ENCODE data around the gene ADGRF5. TPM values are rescaled to one million over a fixed set of nuclear protein-coding genes. Genes with fewer than 3 reads are reported as not detected.

The ADGRF5 gene
- total and polyA plus RNA-seq, 2 donors (not counting 3 experiments of a cell fraction or from before 2014, with no cell fraction given) = 26.3 to 50.0 TPM

DNA sequence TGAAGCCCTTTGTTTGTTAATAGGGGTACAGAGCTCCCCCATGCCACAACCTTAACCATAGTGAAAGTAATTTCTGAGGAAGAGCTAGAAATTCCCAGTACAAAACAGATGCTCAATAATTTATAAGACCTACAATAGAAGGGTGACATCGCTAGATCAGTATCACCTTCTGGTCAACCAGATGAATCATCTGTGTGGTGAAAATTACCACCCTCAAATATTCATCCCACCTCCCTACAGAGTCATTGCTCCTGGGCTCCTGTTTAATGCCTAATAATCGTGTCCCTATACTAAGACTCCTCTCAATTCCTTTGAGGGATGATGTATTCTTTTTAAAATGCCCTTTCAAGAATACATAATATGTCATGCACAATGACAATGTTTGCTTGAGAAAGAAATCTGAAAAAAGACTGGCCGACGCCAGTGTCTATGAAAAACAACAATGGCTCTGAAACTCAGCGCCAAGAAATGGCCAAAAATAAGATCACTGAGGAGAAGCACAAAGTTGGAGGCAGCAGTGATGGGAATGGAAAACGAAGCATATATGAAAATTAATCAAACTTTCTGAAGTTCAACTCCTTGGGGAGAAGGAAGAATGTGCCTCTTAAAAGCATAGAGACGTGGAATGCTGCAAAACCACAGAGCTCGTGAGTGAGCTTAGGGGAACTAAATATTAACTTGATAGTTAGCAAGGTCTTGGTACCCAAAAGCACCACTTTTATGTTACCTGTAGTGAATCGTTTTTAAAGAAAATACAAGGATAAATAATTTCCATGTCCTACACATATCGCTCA, 11.0 kb upstream of the ADGRF5 start:
- Histone ChIP-seq H3K9me3 (replicated peaks; ENCODE audit: control insufficient read depth, insufficient read depth, low read length) (no peaks in the 10 kb centered on the region), H3K4me1 (ENCODE audit: control insufficient read depth, extremely low read depth, insufficient read depth, low read length) (peaks cover 12% of the 10 kb centered on the region), H3K4me3 (replicated peaks in 1 of 3; ENCODE audit: insufficient read depth in 1 of 3, low read depth in 1 of 3, low read length in 3 of 3) (no peak overlapping the region), H2AFZ (ENCODE audit: low read depth, low read length) (no peak overlapping the region), H3K27ac (ENCODE audit: insufficient read depth, low read depth, low read length) (no peak overlapping the region), H3K4me2 (ENCODE audit: insufficient read depth, low read length) (no peak overlapping the region), H3K9me1 (replicated peaks; ENCODE audit: control insufficient read depth, extremely low read depth, insufficient read depth, low read length) (no peaks in the 10 kb centered on the region), H4K20me1 (replicated peaks; ENCODE audit: control insufficient read depth, extremely low read depth, insufficient read depth, low read length) (no peaks in the 10 kb centered on the region), H3K79me2 (ENCODE audit: control insufficient read depth, insufficient read depth, low read length) (no peaks in the 10 kb centered on the region), H3K9ac (replicated peaks; ENCODE audit: extremely low read depth, insufficient read depth, low read length) (no peak overlapping the region), H3K36me3 (ENCODE audit: control insufficient read depth in 2 of 2, extremely low read depth in 1 of 2, insufficient read depth in 2 of 2, low read length in 2 of 2) (no peaks in the 10 kb centered on the region), H3K27me3 (ENCODE audit: control insufficient read depth in 2 of 2, insufficient read depth in 2 of 2, low read length in 2 of 2) (peaks cover 0 to 4% of the 10 kb centered on the region in 2 experiments)
- DNase-seq (ENCODE audit: low read depth, low spot score) (no peak), FAIRE-seq (no peak)
- CTCF ChIA-PET = interaction anchor here (1.1 kb wide), 1 partner anchor 11 kb away, joined by 3 read pairs; the partner anchor contains the start of gene ADGRF5
- BruUV-seq (replicated peaks) = no TSS peak
- intact Hi-C loops (cut with micrococcal nuclease) (no loop called here), dilution Hi-C loops (cut with MboI; ENCODE audit: extremely low pct_ligation_motif_present, low sequenced_read_pairs) (no loop called here)
- peak; percentile 27 for TF ChIP-seq GATA2 (IDR thresholded peaks at IDR 0.05; ENCODE audit: insufficient read depth, insufficient read length, low read depth, low read length)
- TF ChIP-seq, protein P1, sequence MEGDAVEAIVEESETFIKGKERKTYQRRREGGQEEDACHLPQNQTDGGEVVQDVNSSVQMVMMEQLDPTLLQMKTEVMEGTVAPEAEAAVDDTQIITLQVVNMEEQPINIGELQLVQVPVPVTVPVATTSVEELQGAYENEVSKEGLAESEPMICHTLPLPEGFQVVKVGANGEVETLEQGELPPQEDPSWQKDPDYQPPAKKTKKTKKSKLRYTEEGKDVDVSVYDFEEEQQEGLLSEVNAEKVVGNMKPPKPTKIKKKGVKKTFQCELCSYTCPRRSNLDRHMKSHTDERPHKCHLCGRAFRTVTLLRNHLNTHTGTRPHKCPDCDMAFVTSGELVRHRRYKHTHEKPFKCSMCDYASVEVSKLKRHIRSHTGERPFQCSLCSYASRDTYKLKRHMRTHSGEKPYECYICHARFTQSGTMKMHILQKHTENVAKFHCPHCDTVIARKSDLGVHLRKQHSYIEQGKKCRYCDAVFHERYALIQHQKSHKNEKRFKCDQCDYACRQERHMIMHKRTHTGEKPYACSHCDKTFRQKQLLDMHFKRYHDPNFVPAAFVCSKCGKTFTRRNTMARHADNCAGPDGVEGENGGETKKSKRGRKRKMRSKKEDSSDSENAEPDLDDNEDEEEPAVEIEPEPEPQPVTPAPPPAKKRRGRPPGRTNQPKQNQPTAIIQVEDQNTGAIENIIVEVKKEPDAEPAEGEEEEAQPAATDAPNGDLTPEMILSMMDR (IDR thresholded peaks at IDR 0.05; ENCODE audit: extremely low read depth in 1 of 2, insufficient read depth in 1 of 2, low read depth in 1 of 2, low read length in 2 of 2) = no peak
- POLR2A ChIA-PET = no interaction called here

- intact Hi-C loops (cut with micrococcal nuclease) (no loop called here), dilution Hi-C loops (cut with MboI; ENCODE audit: extremely low pct_ligation_motif_present, low sequenced_read_pairs) (no loop called here)
These were observed 9.7 kb upstream of the ADGRF5 start for GRCh38 chr6:46931416-46931815.

More at GRCh38 chr6:46931416-46931815, 9.7 kb upstream of the ADGRF5 start:
- Histone ChIP-seq H3K9me3 (replicated peaks; ENCODE audit: control insufficient read depth, insufficient read depth, low read length) (no peaks in the 10 kb centered on the region), H3K79me2 (ENCODE audit: control insufficient read depth, insufficient read depth, low read length) (no peaks in the 10 kb centered on the region), H3K36me3 (ENCODE audit: control insufficient read depth in 2 of 2, extremely low read depth in 1 of 2, insufficient read depth in 2 of 2, low read length in 2 of 2) (no peaks in the 10 kb centered on the region), H3K9ac (replicated peaks; ENCODE audit: extremely low read depth, insufficient read depth, low read length) (no peak overlapping the region), H3K4me1 (ENCODE audit: control insufficient read depth, extremely low read depth, insufficient read depth, low read length) (peaks cover 12% of the 10 kb centered on the region), H4K20me1 (replicated peaks; ENCODE audit: control insufficient read depth, extremely low read depth, insufficient read depth, low read length) (no peaks in the 10 kb centered on the region), H2AFZ (ENCODE audit: low read depth, low read length) (no peak overlapping the region), H3K9me1 (replicated peaks; ENCODE audit: control insufficient read depth, extremely low read depth, insufficient read depth, low read length) (no peaks in the 10 kb centered on the region), H3K27ac (ENCODE audit: insufficient read depth, low read depth, low read length) (no peak overlapping the region), H3K4me2 (ENCODE audit: insufficient read depth, low read length) (no peak overlapping the region), H3K27me3 (ENCODE audit: control insufficient read depth in 2 of 2, insufficient read depth in 2 of 2, low read length in 2 of 2) (peaks cover 0 to 4% of the 10 kb centered on the region in 2 experiments), H3K4me3 (replicated peaks in 1 of 3; ENCODE audit: insufficient read depth in 1 of 3, low read depth in 1 of 3, low read length in 3 of 3) (no peak overlapping the region)
- BruUV-seq (replicated peaks) = no TSS peak
- ChIA-PET CTCF (no interaction called here), POLR2A (no interaction called here)
- FAIRE-seq (no peak), DNase-seq (ENCODE audit: low read depth, low spot score) (no peak)
- TF ChIP-seq, protein P2, sequence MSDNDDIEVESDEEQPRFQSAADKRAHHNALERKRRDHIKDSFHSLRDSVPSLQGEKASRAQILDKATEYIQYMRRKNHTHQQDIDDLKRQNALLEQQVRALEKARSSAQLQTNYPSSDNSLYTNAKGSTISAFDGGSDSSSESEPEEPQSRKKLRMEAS (IDR thresholded peaks at IDR 0.05; ENCODE audit: insufficient read depth, insufficient read length) = no peak
- no peak for TF ChIP-seq EZH2 (IDR thresholded peaks at IDR 0.05; ENCODE audit: borderline replicate concordance, low read depth, low read length, severe bottlenecking)
- TF ChIP-seq GATA2 (IDR thresholded peaks at IDR 0.05; ENCODE audit: insufficient read depth, insufficient read length, low read depth, low read length) = no peak
- no peak for TF ChIP-seq POLR2A (IDR thresholded peaks at IDR 0.05; ENCODE audit: low read depth, low read length)
- TF ChIP-seq POLR2AphosphoS5 (IDR thresholded peaks at IDR 0.05; ENCODE audit: insufficient read depth, low read depth, low read length) = no peak
- TF ChIP-seq, protein P1 (IDR thresholded peaks at IDR 0.05; ENCODE audit: extremely low read depth in 1 of 2, insufficient read depth in 1 of 2, low read depth in 1 of 2, low read length in 2 of 2) = no peak
- no peak for TF ChIP-seq FOS (IDR thresholded peaks at IDR 0.05; ENCODE audit: borderline replicate concordance, insufficient read depth, low read length)
- TF ChIP-seq MYC (IDR thresholded peaks at IDR 0.05; ENCODE audit: low read depth, low read length) = no peak
- no peak for TF ChIP-seq JUN (IDR thresholded peaks at IDR 0.05; ENCODE audit: borderline replicate concordance, insufficient read depth, insufficient read length, low read depth)
